Prostate gland (tissue), 2 donors: ENCODE data around the gene STX16. TPM values are rescaled to one million over a fixed set of nuclear protein-coding genes. Genes with fewer than 3 reads are reported as not detected.

Source experiments
- DNase-seq: peaks from one replicate; pipeline ENCODE4 v3.0.0-alpha.2; 2019; ENCODE audit warnings: low spot score
- H3K27ac ChIP-seq, 2 donors: fragments of 200-600 bp; sonication (generic); 2 replicates each; pipeline ENCODE4 v1.5.1; 2017 to 2019
- H3K27me3 ChIP-seq: fragments of 200-600 bp; sonication (generic); replicated peaks from 2 replicates; pipeline ENCODE4 v1.5.1; 2019; ENCODE audit not compliant: insufficient read depth
- H3K36me3 ChIP-seq, 2 donors: fragments of 200-600 bp; sonication (generic); 1 replicate in 1 of 2; 2 replicates in 1 of 2; pipeline versions ENCODE4 v1.5.1 to v1.8.1; 2017 to 2019
- H3K4me1 ChIP-seq: fragments of 200-600 bp; sonication (generic); replicated peaks from 2 replicates; pipeline ENCODE4 v1.5.1; 2019
- H3K4me3 ChIP-seq, 2 donors: fragments of 200-600 bp; sonication (generic); 2 replicates each; pipeline ENCODE4 v1.5.1; 2017 to 2019
- H3K9me3 ChIP-seq: fragments of 200-600 bp; sonication (generic); 2 replicates; pipeline ENCODE4 v1.5.1; 2017
- CTCF ChIP-seq, 4 experiments: fragments of 200-600 bp in 2 of 4; fragments of 450-650 bp in 2 of 4; sonication (generic) in 2 of 4; IDR thresholded peaks; 1 replicate in 3 of 4; 2 replicates in 1 of 4; pipeline ENCODE4 v1.5.1; 2016 to 2019; ENCODE audit warnings: antibody characterized with exemption in 4 of 4, mild to moderate bottlenecking in 2 of 4, moderate library complexity in 2 of 4
- POLR2A ChIP-seq: fragments of 450-650 bp; IDR thresholded peaks from one replicate; pipeline ENCODE4 v1.6.1; 2016; ENCODE audit warnings: antibody characterized with exemption, mild to moderate bottlenecking
- POLR2AphosphoS5 ChIP-seq: sonication (generic); formaldehyde crosslinking; IDR thresholded peaks from one replicate; pipeline ENCODE4 v1.6.1; 2017; ENCODE audit warnings: antibody characterized with exemption
- WGBS: methylation state at CpG from one replicate; pipeline ENCODE4 v1.1.5; 2018; 5-methylcytosine and 5-hydroxymethylcytosine counted together
- intact Hi-C: fragments of 100-400 bp; cut with DNase I; formaldehyde crosslinking; loops from one replicate; pipeline ENCODE4 v1.14.2; 2022
- total RNA-seq, 2 donors: library from RNA; depleted of rRNA; stranded (reverse); fragments of >200 nt; gene quantifications; one replicate each; pipeline ENCODE4 v1.1.0, GENCODE V29; 2016

STX16 gene
- total RNA-seq, 2 donors from 2014 or later = 34.3 to 115 TPM

GRCh38 chr20:58633161-58634053 is 17.7 kb upstream of the STX16 start:
- Histone ChIP-seq H3K27me3 (no peaks in the 10 kb centered on the region), H3K4me3 (no peak overlapping the region), H3K4me1 (no peaks in the 10 kb centered on the region), H3K27ac (no peak overlapping the region), H3K9me3 (no peaks in the 10 kb centered on the region), H3K36me3 (no peaks in the 10 kb centered on the region)
- TF ChIP-seq CTCF (IDR thresholded peaks at IDR 0.05) = no peak
- TF ChIP-seq POLR2A = no peak
- TF ChIP-seq POLR2AphosphoS5 = no peak
- DNase-seq = no peak
- intact Hi-C loops = no loop called here
- WGBS = 95% methylated on average over 10 of the region's 10 CpGs

- H3K27ac ChIP-seq = no peak overlapping the region
- no peak overlapping the region for H3K4me3 ChIP-seq
- DNase-seq = no peak
- TF ChIP-seq POLR2A (no peak), CTCF (IDR thresholded peaks at IDR 0.05) (no peak), POLR2AphosphoS5 (no peak)
- intact Hi-C loops = no loop called here
- no peaks in the 10 kb centered on the region for H3K27me3 ChIP-seq
- WGBS = 88% methylated on average over 17 of the region's 17 CpGs
- H3K9me3 ChIP-seq = no peaks in the 10 kb centered on the region
- no peaks in the 10 kb centered on the region for H3K4me1 ChIP-seq
- no peaks in the 10 kb centered on the region for H3K36me3 ChIP-seq
Measured at GRCh38 chr20:58634059-58634458, 17.0 kb upstream of the STX16 start.

GRCh38 chr20:58634521-58635278 is 16.4 kb upstream of the STX16 start:
- H3K4me3 ChIP-seq = no peak overlapping the region
- no peaks in the 10 kb centered on the region for H3K9me3 ChIP-seq
- 65% methylated on average over 26 of the region's 26 CpGs for WGBS
- intact Hi-C loops = no loop called here
- no peak overlapping the region for H3K27ac ChIP-seq
- DNase-seq = no peak
- TF ChIP-seq POLR2AphosphoS5 = no peak
- no peak for TF ChIP-seq CTCF (IDR thresholded peaks at IDR 0.05)
- no peak for TF ChIP-seq POLR2A
- no peaks in the 10 kb centered on the region for H3K27me3 ChIP-seq
- H3K36me3 ChIP-seq = no peaks in the 10 kb centered on the region
- no peaks in the 10 kb centered on the region for H3K4me1 ChIP-seq

- TF ChIP-seq POLR2A = no peak
- TF ChIP-seq POLR2AphosphoS5 = no peak
- TF ChIP-seq CTCF (IDR thresholded peaks at IDR 0.05) = no peak
- intact Hi-C loops = no loop called here
- no peaks in the 10 kb centered on the region for H3K27me3 ChIP-seq
- H3K9me3 ChIP-seq = no peaks in the 10 kb centered on the region
- no peaks in the 10 kb centered on the region for H3K36me3 ChIP-seq
- H3K4me1 ChIP-seq = no peaks in the 10 kb centered on the region
- H3K27ac ChIP-seq = no peak overlapping the region
- 85% methylated on average over 11 of the region's 11 CpGs for WGBS
- H3K4me3 ChIP-seq = no peak overlapping the region
- DNase-seq = no peak
Measured at GRCh38 chr20:58635279-58635665, 15.8 kb upstream of the STX16 start.
